T-helper 22 cell (primary cell): ENCODE data around the gene AATK.

Experiments used
- DNase-seq: peaks from one replicate; pipeline ENCODE4 v3.0.0-alpha.2; 2020; ENCODE audit warnings: low read depth

AATK gene

GRCh38 chr17:81071761-81072741, 94.0 kb downstream of the AATK start:
- no peak for DNase-seq

GRCh38 chr17:81070541-81071246, 95.3 kb downstream of the AATK start:
- DNase-seq: no peak

- no peak for DNase-seq
These were observed 96.8 kb downstream of the AATK start for GRCh38 chr17:81069135-81069645.

GRCh38 chr17:81068411-81069134, 97.4 kb downstream of the AATK start:
- no peak for DNase-seq

- DNase-seq: no peak
These were observed 98.6 kb downstream of the AATK start for GRCh38 chr17:81067391-81067811.
